Gastrocnemius medialis (tissue), 4 donors: Measurements from ENCODE around the gene MACROD1.

Source experiments
- CTCF ChIP-seq, 5 experiments: fragments of 450-650 bp in 3 of 5; fragments of 200-600 bp in 2 of 5; sonication (generic) in 2 of 5; IDR thresholded peaks in 4 of 5; conservative IDR thresholded peaks in 1 of 5; 1 replicate in 4 of 5; 2 replicates in 1 of 5; pipeline ENCODE4 v1.5.1; 2016 to 2019; ENCODE audit warnings: antibody characterized with exemption in 5 of 5, mild to moderate bottlenecking in 3 of 5, moderate library complexity in 3 of 5
- POLR2A ChIP-seq, 2 donors: fragments of 450-650 bp; IDR thresholded peaks; one replicate each; pipeline ENCODE4 v1.6.1; 2017; ENCODE audit warnings: antibody characterized with exemption in 2 of 2, mild to moderate bottlenecking in 2 of 2, moderate library complexity in 2 of 2

- peak; percentile 86 to 96 (median 94) for TF ChIP-seq CTCF (IDR thresholded peaks at IDR 0.05 in 4 of 5, conservative IDR thresholded peaks at IDR 0.05 in 1 of 5)
- no peak for TF ChIP-seq POLR2A (IDR thresholded peaks at IDR 0.05)
Observed at GRCh38 chr11:64148226-64148916, 17.5 kb downstream of the MACROD1 start.
